ENCODE data around the gene EIF4E1B. TPM values are rescaled to one million over a fixed set of nuclear protein-coding genes. Genes with fewer than 3 reads are reported as not detected.

The EIF4E1B gene
- total RNA-seq, 1 experiment from 2014 or later, result not detected

DNA sequence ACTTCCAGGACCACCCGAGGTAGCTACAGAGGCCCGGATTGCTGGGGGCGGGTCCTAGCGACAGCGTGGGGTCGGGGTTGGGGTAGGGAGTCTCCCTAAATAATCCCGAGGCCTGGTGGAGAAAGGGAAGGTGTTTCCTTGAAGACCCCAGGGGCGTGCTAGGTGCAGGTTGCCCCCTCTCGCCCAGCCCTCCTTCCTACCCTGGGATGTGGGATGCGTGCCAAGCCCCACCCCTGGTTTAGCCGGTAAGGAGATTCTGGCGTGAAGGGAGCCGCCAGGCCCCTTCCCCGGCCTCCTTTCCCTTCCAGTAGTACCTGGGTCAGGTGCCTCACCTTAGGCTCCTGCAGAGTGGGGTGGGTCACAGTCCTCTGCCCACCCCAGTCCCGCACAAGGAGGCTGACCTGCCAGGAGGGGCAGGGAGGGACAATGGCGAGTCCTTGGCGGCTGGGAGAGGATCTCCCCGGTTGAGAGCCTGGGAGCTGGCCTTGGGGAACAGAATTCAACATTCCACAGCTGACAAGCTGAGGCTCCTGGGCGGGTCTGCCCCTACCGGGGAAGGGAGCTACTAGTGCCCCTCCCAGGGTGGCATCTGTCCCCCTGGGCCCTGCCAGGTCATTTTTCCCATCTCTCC, 17.5 kb downstream of the EIF4E1B start:
- Histone ChIP-seq H3K9me3 (ENCODE audit: low read depth, low read length, poor library complexity, severe bottlenecking) (no peaks in the 10 kb centered on the region), H3K27ac (ENCODE audit: low read depth, low read length, poor library complexity, severe bottlenecking) (peak overlapping the region; percentile 82), H3K27me3 (replicated peaks; ENCODE audit: insufficient read depth, low read depth, low read length, poor library complexity) (no peaks in the 10 kb centered on the region), H3K4me3 (ENCODE audit: low read depth, low read length, poor library complexity, severe bottlenecking) (peak overlapping the region; percentile 79), H3K36me3 (ENCODE audit: insufficient read depth, low read length, poor library complexity, severe bottlenecking) (no peaks in the 10 kb centered on the region), H3K4me1 (ENCODE audit: insufficient read depth, low read length, poor library complexity, severe bottlenecking) (no peaks in the 10 kb centered on the region)
- BruUV-seq (replicated peaks), result no TSS peak
- TF ChIP-seq EZH2 (IDR thresholded peaks at IDR 0.05; ENCODE audit: borderline replicate concordance, low read depth, low read length, poor library complexity, severe bottlenecking), result no peak
- TF ChIP-seq, protein P1, sequence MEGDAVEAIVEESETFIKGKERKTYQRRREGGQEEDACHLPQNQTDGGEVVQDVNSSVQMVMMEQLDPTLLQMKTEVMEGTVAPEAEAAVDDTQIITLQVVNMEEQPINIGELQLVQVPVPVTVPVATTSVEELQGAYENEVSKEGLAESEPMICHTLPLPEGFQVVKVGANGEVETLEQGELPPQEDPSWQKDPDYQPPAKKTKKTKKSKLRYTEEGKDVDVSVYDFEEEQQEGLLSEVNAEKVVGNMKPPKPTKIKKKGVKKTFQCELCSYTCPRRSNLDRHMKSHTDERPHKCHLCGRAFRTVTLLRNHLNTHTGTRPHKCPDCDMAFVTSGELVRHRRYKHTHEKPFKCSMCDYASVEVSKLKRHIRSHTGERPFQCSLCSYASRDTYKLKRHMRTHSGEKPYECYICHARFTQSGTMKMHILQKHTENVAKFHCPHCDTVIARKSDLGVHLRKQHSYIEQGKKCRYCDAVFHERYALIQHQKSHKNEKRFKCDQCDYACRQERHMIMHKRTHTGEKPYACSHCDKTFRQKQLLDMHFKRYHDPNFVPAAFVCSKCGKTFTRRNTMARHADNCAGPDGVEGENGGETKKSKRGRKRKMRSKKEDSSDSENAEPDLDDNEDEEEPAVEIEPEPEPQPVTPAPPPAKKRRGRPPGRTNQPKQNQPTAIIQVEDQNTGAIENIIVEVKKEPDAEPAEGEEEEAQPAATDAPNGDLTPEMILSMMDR (conservative IDR thresholded peaks at IDR 0.05; ENCODE audit: low read depth, low read length), result no peak
- DNase-seq (ENCODE audit: low spot score), result peak; percentile 52
- intact Hi-C loops (cut with micrococcal nuclease; ENCODE audit: unreplicated experiment), result no loop called here
- CTCF ChIA-PET, result interaction anchor here (2.3 kb wide), 1 partner anchor 13 kb away, joined by 11 read pairs; no protein-coding TSS in a partner anchor
- POLR2A ChIA-PET (ENCODE audit: low non-redundant PET), result no interaction called here

- DNase-seq (ENCODE audit: low spot score), result no peak
- no peak overlapping the region for H3K27ac ChIP-seq (ENCODE audit: low read depth, low read length, poor library complexity, severe bottlenecking)
Measured at GRCh38 chr5:176648474-176649194, 18.2 kb downstream of the EIF4E1B start.

DNA sequence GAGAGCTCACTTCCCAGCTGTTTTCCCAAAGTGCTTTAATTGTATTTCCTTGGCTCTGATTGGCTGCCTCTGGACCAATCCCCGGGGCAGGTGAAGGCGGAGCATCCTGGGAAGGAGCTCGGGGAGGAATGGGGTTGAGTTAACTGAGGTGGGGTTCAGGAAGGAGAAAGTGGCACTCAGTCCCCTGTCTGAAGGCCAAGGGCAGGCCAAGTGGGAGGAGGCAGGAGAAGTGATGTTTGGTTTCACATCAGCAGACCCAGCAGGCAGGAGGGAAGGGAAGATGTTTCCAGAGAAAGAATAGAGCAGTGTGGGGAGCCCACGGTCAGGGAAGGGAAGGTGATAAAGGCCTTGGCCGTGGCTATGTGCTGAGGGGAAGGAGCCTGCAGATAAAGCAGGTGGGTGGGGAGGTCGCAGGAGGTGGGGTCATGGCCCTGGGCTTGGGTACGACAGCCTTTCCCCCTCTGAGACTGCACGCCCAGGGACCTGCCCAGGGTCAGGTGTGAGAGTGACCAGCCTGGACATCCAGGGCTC, 19.9 kb downstream of the EIF4E1B start:
- intact Hi-C loops (cut with micrococcal nuclease; ENCODE audit: unreplicated experiment), result no loop called here
- no TSS peak for BruUV-seq (replicated peaks)
- CTCF ChIA-PET, result interaction anchor here (0.8 kb wide), 1 partner anchor 8 kb away, joined by 4 read pairs; no protein-coding TSS in a partner anchor
- H3K9me3 ChIP-seq (ENCODE audit: low read depth, low read length, poor library complexity, severe bottlenecking), result no peaks in the 10 kb centered on the region
- H3K36me3 ChIP-seq (ENCODE audit: insufficient read depth, low read length, poor library complexity, severe bottlenecking), result no peaks in the 10 kb centered on the region
- TF ChIP-seq, protein P1 (conservative IDR thresholded peaks at IDR 0.05; ENCODE audit: low read depth, low read length), result no peak
- TF ChIP-seq EZH2 (IDR thresholded peaks at IDR 0.05; ENCODE audit: borderline replicate concordance, low read depth, low read length, poor library complexity, severe bottlenecking), result no peak
- POLR2A ChIA-PET (ENCODE audit: low non-redundant PET), result interaction anchor here (0.6 kb wide), 1 partner anchor 215 kb away, joined by 3 read pairs; no protein-coding TSS in a partner anchor
- H3K4me3 ChIP-seq (ENCODE audit: low read depth, low read length, poor library complexity, severe bottlenecking), result no peak overlapping the region
- H3K27ac ChIP-seq (ENCODE audit: low read depth, low read length, poor library complexity, severe bottlenecking), result no peak overlapping the region
- H3K4me1 ChIP-seq (ENCODE audit: insufficient read depth, low read length, poor library complexity, severe bottlenecking), result no peaks in the 10 kb centered on the region
- H3K27me3 ChIP-seq (replicated peaks; ENCODE audit: insufficient read depth, low read depth, low read length, poor library complexity), result no peaks in the 10 kb centered on the region
- DNase-seq (ENCODE audit: low spot score), result peak; percentile 31

More at GRCh38 chr5:176648474-176649194, 18.2 kb downstream of the EIF4E1B start:
- no peaks in the 10 kb centered on the region for H3K4me1 ChIP-seq (ENCODE audit: insufficient read depth, low read length, poor library complexity, severe bottlenecking)
- H3K4me3 ChIP-seq (ENCODE audit: low read depth, low read length, poor library complexity, severe bottlenecking), result peak overlapping the region; percentile 79
- TF ChIP-seq, protein P1 (conservative IDR thresholded peaks at IDR 0.05; ENCODE audit: low read depth, low read length), result no peak
- no peak for TF ChIP-seq EZH2 (IDR thresholded peaks at IDR 0.05; ENCODE audit: borderline replicate concordance, low read depth, low read length, poor library complexity, severe bottlenecking)
- no peaks in the 10 kb centered on the region for H3K36me3 ChIP-seq (ENCODE audit: insufficient read depth, low read length, poor library complexity, severe bottlenecking)
- POLR2A ChIA-PET (ENCODE audit: low non-redundant PET), result no interaction called here
- no peaks in the 10 kb centered on the region for H3K9me3 ChIP-seq (ENCODE audit: low read depth, low read length, poor library complexity, severe bottlenecking)
- intact Hi-C loops (cut with micrococcal nuclease; ENCODE audit: unreplicated experiment), result no loop called here
- no TSS peak for BruUV-seq (replicated peaks)
- H3K27me3 ChIP-seq (replicated peaks; ENCODE audit: insufficient read depth, low read depth, low read length, poor library complexity), result no peaks in the 10 kb centered on the region
- CTCF ChIA-PET, result interaction anchor here (2.3 kb wide), 1 partner anchor 12 kb away, joined by 11 read pairs; no protein-coding TSS in a partner anchor
